NCI-H2227 treated with DMSO at 0.1 percent for 48 hours (cell line): ENCODE data around the gene OSBPL2.

Experiments used
- DNase-seq: peaks from one replicate; lab custom pipeline; 2025; lab: John Stamatoyannopoulos, UW

Gene OSBPL2

DNA sequence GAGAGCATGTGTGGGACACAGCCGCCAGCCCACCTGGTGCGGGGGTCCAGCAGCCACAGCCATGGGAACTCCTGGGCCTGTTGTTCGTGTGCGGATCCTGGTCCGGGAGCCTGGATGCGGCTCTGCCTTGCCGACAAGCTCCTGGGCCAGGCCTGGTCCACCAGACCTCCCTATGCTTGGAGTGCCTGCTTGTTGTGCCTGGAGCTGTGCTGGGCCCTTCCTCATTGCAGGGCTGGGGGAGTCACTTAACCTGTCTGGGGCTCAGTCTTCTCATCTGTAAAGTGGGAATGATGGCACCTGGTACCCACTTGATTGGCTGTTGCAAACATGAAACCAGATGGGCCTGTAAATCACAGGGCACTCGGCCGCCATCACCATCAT is 2.6 kb upstream of the OSBPL2 start:
- DNase-seq = no peak

DNA sequence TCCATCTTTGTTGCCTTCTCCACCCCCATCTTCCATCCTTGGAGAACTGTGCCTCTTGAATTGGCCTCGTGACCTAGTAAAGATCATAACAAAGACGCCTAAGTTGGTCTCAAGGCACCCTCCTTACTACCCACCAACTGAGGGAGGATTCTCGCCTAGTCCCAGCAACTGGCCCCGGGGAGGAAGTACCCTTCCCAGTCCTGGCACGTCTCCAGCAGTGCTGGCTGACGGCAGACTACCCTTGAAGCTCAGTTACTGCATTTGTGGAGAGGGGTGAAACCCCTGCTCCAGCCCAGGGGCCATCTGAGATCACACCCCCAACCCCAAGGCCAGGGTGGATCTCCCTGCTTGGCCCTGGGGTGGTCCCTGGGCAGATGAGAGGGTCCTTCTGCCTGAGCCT is 2.1 kb upstream of the OSBPL2 start:
- no peak for DNase-seq

DNA sequence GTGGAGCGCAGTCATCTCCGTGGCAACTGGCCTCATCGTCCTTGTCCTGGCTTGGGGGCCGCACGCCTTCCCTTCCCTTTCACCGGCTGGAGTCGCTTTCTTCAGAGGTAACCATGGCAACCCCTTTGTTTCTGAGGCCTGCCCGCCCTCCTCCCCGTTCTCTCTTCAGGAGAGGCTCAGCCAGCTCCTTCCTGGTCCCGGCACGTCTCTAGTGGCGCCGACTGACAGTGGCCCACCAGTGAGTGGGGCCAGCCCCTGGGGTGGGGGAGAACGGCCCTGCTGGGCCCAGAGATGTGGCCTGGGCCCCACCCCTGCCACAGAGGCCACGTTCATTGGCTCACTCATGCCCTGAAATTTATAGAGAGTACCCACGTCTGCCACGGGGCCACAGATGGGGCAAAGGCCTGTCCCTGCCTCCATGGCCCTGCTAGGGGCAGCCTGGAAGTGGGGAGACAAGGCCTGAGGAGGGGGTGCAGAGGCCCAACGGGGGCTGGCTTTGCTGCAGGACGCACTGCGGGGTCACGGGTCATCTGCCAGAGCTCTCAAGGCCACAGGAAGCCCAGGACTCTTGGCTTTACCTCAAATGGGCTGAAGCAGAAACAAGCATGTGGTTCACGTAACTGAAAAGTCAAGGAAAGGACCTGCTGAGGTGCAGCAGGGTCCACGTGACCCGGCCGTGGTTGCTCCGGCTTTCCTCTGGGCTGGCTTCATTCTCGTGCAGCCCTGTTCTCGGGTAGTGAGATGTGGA is 1.4 kb upstream of the OSBPL2 start:
- DNase-seq = peak; percentile 92

DNA sequence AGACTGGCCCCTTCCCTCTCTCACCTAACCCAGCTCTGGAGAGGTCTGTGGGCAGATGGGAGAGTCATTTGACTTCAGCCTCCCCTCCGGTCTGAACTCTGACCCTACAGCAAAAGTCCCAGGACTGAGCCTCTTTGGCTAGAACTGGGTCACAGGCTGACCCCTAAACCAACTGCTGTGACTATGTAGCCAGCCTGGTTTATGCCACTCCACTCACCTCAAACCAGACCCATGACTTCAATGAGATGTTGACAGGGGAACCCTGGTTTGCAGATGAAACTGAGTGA is 864 bp upstream of the OSBPL2 start:
- DNase-seq = no peak

DNA sequence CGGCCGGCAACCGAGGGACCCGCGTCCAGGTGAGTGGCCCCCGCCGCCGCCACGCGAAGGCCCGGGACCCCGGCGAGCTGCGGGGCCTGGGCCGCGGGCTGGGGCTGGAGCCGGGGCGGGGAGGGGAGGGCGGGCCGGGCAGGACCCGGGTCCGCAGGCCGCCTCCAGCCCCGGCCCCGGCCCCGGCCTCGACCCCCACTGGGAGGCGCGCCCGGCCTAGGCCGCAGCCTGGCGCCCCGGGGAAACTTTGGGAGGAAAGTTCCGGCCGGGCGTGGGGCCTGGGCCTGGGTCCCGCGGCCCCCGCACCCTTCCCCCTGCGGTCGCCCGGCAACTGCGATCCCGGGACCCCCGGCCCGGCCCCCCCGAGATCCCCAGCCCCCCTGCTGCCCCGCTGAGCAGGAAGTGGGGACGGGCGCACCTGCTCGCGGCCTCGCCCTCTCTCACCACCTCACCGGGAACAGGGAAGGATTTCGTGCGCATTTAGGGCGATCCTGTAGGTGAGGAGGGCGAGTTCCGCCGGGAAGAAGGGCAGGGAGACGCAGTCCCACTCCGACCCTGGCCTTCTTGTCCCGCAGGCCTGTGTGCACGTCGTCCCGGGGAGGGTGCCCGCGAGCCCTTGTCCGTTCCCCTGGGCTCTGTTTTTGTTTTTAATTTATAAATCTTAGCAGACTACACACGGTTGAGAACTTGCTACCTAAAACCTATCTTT is 402 bp downstream of the OSBPL2 start:
- DNase-seq = no peak

DNA sequence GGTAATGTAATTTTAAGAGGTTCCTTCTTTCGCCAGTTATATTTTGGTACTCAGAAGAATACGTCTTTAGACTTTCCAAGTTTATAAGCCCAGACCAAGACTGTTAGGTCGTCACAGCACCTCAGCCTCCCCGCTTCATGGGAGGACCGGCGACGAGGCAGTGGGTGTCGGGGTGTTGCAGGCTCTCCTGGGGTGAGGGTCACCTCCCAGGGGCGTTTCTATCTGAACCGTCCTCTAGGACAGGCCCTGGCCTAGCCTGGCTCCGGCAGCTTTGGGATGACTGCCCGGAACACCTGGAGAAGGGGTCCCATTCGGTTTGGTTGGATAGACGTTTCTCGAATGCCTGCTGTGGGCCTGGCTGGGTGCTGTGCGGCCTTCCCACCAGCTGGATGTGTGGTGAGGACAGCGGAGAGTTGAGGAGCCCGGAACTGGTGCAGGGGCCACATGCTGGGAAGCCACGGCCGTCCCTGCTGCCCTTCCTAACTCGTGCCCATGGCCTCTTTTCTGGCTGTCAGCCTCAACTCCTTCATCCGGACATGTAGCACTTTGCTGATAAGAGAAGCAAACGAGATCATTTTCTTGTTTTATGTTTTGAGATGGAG is 1.1 kb downstream of the OSBPL2 start:
- DNase-seq = no peak

DNA sequence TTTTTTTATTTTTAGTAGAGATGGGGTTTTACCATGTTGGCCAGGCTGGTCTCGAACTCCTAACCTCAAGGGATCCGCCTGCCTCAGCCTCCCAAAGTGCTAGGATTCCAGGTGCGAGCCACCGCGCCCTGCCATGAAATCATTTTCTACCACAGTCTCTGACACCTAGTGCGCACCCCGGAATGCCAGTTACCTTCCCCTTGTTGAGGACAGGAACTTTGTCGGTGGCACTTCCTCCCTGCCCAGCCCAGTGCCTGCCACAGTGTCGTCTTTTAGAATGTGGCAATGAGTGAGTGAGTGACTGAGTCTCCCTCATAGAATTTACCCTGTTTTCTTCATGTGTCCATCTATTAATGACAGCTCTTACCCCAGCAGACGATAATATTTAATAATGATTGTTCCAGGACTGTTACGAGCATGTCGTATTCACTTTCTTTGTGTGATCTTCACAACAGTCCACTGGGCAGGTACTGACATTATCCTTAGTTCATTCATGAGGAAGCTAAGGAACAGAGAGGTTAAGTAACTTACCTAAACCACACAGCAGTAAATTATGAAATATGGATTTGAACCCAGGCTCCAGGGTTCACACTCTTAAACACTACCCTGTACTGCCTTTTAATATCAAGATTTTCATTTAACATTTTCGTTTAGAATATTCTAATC is 1.8 kb downstream of the OSBPL2 start:
- no peak for DNase-seq

DNA sequence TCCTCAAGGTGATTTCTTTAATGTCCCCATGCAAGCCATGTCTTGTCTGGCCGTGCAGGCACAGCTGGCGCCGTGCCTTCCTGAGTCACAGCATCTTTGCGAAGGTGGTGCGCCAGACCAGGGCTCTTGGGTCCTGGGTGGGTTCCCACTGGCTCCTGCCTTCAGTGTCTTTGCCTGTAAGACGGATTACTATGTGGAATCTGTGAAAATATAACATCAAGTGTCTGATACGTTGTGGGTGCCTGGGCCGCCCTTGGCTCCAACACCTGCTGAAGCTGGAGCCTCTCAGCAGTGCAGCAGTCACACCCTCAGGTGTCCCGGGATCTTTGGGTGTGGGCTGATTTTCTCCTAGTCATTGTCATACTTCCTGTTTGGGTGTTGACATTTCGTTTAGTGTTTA is 3.2 kb downstream of the OSBPL2 start:
- DNase-seq = no peak

DNA sequence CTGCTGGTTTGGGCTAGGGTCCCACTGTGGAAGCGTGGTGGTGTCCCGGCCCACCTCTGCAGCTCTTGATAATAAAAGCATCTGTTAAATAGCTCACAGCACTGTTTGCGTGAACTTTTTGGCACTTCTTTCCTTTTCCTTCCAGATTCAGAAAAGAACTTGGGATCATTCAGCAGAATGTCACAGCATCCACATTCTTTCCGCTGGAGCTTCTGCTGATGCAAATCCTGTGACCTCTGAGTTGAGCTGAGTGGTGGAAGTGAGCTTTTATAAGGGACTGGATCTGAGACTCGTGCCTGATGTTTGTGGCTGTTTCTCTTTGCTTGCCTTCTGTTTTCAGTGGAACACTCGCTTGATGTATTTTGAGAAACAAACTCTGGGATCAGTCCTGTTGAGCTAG is 3.9 kb downstream of the OSBPL2 start:
- DNase-seq = no peak

DNA sequence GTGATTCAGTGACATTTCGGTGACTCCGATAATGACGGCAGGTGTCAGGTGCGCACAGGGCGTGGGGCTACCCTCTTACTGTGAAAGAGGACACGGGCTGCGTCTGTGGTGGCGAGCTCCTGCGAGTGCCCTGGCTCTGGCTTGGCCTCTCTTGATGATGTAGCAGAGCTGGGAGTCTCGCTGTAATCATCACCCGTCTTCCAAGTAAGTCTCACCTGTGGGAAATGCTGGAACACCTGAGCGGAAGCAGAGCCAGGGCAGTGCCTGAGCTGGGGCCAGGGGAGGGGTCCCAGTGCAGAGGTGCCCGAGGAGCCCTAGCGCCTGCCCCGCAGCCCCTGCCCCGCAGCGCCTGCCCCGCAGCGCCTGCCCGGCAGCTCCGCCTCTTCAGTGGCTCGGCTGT is 4.8 kb downstream of the OSBPL2 start:
- DNase-seq = no peak

DNA sequence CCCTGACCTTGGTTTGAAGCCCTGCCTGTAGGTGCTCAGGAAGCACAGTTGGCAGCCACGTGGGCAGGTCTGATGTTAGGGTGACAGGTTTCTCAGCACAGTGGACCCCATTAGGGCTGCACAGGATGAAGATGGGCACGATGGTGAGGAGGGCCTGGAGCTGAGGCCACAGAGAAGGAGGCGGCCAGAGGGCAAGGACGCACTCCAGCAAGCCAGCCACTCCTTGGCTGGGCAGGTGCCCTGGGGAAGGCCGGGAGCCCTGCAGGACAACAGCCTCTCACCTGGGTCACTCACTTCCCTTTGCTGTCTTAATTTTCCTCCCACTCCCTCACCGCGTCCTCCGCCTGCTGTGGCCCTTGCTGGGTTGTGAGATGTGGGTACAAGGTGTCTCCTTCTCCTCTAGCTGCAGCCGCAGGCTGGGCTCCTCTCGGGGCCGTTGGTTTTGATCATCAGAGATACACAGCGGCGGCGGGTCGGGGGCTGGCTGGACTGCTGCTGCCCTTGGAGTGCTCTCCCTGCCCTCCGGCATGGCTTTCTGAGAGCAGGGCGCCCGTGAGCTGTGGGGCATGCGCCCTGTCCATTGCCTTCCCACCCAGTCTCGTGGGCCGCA is 5.7 kb downstream of the OSBPL2 start:
- no peak for DNase-seq

DNA sequence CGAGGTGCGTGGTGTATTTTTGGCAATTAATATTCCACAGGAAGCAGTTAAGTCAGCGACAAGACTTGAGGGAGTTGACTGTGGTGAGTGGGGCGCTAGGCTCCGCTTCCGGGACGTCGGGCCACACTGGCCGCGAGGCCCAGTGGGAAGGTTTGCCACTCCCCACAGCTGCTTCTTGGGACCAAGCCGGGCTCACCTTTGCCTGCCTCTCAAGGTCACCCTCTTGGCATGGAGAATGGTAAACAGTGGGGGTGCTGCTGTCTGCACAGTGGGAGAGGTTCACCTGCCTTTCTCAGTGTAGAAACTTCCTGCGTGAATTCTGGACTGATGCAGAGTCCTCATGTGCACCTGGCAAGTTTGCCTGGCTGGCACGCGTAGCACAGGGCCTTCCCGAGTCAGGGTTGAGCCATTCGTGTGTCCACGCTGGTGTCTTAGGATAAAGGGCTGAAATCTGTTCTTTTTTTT is 6.4 kb downstream of the OSBPL2 start:
- no peak for DNase-seq

DNA sequence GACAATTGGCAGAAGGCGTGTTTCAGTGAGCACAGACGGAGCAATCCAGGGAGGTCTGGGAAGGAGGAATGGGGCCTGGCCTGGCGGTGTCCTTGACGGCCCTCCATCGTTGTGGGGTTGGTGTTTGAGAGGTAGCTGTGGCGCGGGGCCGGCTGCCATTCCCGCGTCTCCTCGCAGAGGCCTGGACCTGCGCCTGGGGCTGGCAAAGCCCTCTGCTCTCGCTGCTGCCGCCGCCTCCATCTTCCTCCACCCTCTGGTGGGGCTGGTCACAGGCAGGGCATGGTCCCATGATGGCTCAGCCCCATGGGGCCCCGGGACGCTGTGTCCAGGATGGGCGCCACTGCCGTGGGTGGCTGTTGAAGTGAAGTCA is 7.6 kb downstream of the OSBPL2 start:
- no peak for DNase-seq

DNA sequence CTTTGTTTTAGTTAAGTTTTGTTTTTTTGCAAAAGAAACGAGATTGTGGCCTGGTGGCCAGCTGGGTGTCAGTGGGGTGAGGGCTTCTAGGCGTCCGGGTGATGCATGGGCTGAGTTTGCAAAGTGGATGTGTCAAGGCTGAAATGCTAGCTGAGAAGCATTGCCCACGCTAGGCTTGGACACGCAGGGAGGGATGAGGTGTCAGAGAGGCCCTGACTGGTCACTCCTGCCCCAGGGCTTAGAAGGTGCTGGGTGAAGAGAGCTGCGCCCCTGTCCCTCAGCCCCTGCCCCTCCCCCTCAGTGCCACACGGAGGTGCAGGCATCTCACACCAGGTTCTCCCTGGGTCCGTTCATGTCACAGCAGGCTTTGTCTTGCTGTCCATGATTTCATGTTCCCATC is 8.1 kb downstream of the OSBPL2 start:
- DNase-seq = no peak

DNA sequence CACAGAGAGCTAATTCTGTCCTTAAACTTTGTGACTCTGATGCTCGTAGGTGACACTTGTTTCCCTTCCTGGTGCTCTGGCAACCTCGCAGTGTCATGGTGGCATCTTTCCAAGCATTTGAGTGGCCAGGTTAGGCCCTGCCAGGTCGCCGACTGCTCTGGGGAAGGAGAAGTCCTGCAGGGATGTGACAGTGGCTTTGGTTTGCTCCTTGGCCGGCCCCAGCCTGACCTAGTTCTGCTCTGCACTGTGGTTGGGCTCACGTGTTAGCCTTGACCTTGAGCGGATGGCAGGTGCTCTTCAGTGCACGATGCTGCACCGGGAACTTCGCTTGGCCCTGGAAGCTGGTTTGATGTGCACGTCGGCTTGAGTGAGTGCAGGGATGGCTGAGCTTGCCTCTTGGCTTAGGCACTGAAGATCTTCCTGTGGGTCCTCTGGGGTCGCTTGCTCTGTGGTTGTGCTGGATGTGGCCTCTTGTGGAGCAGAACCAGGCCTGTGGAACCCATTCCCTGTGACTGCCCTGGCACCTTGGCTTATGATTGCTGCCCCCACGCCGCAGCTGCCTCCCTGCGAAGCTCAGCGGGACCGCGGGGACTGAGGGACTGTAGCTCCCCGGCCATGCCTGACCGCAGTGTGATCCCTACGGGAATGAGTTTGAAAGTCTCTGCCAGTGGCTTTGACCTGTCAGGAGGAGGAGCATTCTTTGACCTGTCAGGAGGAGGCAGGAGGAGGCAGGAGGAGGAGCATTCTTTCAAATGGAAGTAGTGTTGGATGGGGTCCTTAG is 8.7 kb downstream of the OSBPL2 start:
- DNase-seq = no peak

DNA sequence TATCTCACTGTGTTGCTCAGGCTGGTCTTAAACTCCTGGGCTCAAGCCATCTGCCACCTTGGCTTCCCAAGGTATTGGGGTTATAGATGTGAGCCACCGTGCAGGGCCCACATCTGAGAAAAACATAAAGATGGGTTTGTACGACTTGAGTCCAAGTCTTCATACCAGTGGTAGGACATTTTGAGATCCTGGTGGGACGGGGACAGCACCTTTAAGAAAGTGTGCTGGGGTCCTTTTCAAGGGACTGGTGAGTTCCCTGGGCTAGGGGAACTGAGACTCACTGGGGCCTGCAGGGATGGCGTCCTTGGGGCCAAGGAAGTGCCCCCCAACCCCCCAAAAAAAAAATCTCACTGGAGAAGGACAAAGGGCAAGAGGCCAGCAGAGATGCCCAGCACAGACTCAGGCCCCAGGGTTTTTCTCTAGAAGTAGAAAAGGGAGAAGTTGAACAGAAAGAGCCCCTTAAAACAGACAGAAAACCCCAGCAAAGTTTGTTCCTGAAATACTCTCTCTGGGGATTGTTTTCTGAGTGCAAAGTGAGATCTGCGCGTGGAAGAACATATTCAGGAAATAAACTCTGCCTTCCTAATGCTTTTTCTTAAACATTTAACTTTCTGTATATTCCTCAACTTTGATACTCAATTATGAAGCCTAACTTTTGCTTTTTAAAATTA is 10.7 kb downstream of the OSBPL2 start:
- no peak for DNase-seq

DNA sequence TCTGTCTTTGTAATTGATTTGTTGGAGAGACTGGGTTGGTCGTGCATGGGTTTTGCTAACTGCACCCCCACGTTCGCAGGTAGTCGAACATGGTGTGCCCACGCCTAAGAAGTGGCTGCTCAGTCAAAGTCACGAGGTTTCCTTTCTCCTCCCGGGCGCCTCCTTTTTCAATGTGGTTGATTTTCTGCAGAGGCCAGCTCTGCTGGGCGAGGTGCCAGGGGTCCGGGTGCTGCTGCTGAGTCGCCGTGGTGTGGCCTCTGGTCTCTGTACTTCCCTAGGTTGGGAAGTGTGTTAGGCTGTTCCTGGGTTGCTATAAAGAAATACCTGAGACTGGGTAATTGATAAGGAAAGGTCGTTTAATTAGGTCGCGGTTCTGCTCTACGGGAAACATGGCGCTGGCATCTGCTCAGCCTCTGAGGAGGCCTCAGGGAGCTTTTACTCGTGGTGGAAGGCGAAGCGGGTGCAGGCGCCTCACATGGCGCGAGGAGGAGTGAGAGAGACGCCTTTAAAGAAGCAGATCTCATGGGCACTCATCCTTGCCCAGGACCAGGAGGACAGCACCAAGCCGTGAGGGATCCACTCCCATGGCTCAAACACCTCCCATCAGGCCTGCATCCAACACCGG is 14.1 kb downstream of the OSBPL2 start:
- DNase-seq = no peak

DNA sequence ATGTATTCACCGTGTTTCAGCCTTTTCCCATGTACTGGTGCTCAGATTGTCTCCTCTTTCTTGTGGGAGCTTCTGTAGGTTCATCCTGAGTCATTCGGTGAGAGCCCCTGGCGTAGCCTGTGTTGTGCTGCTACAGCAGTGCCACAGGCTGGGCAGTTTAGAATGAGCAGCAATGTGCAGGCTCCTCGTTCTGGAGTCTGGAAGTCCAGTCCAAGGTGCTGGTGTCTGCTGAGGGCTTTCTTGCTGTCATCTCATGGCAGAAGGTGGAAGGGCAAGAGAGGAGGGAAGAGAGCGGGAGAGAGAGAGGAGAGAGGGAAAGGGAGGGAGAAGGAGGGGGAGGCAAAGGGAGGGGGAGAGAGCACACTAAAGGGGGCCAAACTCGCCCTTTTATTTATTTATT is 15.1 kb downstream of the OSBPL2 start:
- DNase-seq = no peak

DNA sequence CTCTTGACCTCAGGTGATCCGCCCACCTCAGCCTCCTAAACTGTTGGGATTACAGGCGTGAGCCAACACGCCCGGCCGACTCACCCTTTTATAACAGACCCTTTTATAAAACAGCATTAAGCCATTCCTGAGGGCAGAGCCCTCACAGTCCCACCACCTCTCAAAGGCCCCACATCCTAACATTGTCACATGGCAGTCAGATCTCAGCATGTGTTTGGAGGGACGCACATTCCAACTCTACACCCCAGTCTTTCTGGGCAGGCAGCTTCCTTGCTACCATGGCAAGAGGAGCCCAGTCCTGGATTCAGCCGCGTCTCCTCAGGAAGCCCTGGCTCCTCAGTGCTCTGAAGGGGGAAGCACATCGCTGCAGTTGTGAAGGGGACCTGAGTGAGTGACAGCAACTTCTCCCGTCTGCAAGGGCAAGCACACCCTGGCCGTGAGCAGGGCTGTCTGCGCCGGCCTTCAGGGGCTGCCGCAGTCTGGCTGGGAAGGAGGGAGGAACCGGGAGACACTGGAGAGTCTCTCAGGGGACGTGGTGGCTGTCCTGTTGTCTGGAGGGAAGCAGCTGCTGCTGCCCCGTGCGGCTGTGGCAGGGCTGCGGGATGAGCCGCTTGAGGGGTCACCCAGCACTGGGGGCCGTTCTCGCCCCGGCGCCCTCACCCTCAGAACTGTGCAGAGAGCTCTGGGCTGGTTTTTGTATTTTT is 15.9 kb downstream of the OSBPL2 start:
- DNase-seq = no peak

DNA sequence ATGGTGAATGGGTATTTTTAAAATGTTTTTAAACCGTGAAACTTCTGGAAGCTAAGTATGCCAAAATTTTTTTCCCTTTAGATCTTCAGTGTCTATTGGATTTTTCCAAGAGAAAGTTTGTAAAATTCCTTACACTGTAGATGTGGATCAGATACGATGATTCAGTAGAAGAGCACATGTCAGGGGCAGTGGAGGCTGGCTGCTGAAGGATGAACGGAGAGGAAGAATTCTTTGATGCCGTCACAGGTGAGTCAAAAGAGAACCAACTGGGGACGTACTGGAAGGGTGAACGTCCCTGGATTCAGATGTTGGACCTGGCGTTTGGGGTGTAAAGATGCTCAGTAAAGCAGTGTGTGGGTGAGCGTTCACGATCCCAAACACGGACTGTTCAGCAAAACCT is 17.7 kb downstream of the OSBPL2 start:
- DNase-seq = no peak
